Measurements from ENCODE around the gene ZNF530. TPM values are rescaled to one million over a fixed set of nuclear protein-coding genes. Genes with fewer than 3 reads are reported as not detected.

ZNF530 gene
- polyA plus RNA-seq, 1 experiment = 1.7 TPM

DNA sequence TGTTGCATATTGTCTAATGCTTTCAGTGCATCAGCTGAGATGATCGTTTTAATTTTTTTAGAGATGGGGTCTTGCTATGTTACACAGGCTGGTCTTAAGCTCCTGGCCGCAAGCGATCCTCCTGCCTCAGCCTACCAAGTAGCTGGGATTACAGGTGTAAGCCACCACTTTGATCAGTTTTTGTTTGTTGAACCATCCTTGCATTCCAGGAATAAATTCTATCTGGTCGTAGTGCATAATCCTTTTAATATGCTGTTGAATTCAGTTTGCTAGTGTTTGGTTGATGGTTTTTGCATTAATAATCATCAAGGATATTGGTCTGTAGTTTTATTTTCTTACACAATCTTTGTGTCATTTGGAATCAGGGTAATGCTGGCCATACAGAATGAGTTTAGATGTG lies 37.7 kb downstream of the ZNF530 start:
- no peak overlapping the region for H3K4me3 ChIP-seq (ENCODE audit: low read depth, low read length)
- ChIA-PET POLR2A (no interaction called here), CTCF (no interaction called here)
- DNase-seq (ENCODE audit: low read depth) = no peak
- no peaks in the 10 kb centered on the region for H3K27me3 ChIP-seq (ENCODE audit: control insufficient read depth, insufficient read depth, low read length)
- TF ChIP-seq, protein P1, sequence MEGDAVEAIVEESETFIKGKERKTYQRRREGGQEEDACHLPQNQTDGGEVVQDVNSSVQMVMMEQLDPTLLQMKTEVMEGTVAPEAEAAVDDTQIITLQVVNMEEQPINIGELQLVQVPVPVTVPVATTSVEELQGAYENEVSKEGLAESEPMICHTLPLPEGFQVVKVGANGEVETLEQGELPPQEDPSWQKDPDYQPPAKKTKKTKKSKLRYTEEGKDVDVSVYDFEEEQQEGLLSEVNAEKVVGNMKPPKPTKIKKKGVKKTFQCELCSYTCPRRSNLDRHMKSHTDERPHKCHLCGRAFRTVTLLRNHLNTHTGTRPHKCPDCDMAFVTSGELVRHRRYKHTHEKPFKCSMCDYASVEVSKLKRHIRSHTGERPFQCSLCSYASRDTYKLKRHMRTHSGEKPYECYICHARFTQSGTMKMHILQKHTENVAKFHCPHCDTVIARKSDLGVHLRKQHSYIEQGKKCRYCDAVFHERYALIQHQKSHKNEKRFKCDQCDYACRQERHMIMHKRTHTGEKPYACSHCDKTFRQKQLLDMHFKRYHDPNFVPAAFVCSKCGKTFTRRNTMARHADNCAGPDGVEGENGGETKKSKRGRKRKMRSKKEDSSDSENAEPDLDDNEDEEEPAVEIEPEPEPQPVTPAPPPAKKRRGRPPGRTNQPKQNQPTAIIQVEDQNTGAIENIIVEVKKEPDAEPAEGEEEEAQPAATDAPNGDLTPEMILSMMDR (IDR thresholded peaks at IDR 0.05; ENCODE audit: insufficient read depth, low read depth, low read length) = no peak
- H3K36me3 ChIP-seq (ENCODE audit: control insufficient read depth, insufficient read depth, low read length) = peaks cover 21% of the 10 kb centered on the region

DNA sequence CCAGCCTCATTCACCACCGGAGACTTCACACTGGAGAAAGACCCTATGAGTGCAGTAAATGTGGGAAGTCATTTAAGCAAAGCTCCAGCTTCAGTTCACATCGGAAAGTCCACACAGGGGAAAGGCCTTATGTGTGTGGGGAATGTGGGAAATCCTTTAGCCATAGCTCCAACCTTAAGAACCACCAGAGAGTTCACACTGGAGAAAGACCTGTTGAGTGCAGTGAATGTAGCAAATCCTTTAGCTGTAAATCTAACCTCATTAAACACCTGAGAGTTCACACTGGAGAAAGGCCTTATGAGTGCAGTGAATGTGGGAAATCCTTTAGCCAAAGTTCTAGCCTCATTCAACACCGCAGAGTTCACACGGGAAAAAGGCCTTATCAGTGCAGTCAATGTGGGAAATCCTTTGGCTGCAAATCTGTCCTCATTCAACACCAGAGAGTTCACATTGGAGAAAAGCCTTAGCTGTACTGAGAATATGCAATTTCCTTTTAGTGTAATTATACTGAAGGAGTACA lies 42.1 kb downstream of the ZNF530 start:
- H3K36me3 ChIP-seq (ENCODE audit: control insufficient read depth, insufficient read depth, low read length) = peaks cover 19% of the 10 kb centered on the region
- TF ChIP-seq, protein P1 (IDR thresholded peaks at IDR 0.05; ENCODE audit: insufficient read depth, low read depth, low read length) = no peak
- H3K4me3 ChIP-seq (ENCODE audit: low read depth, low read length) = no peak overlapping the region
- DNase-seq (ENCODE audit: low read depth) = no peak
- ChIA-PET CTCF (no interaction called here), POLR2A (no interaction called here)
- no peaks in the 10 kb centered on the region for H3K27me3 ChIP-seq (ENCODE audit: control insufficient read depth, insufficient read depth, low read length)

DNA sequence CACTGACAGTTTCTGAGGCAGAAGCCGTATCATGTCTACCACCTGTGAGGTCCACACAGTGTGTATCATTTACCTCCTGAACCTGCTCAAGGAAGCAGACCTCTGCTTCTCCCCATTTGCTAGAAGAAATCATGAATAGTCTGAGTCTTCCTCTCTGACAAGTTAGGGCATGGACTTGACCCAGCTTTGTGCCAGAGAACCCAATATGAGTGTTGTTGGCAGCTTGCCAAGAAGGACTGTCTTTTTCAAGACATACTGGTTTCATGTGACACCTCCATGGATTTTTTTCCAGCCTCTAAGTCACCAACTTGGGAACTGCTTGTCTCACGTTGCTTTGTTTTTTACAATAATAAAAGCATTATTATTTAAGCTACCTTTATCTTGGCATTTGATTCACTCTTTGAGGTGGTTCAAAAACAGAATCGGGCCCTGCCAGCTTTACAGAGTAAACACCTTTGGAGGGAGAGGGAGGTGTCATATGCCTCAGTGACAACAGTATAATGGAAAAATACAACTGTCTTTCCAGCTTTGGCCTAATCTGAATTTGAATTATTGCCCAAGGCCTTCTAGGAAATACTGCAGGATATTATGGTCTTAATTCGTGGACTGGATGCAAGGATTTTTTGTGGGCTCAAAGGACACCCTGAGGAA lies 42.8 kb downstream of the ZNF530 start:
- peaks cover 19% of the 10 kb centered on the region for H3K36me3 ChIP-seq (ENCODE audit: control insufficient read depth, insufficient read depth, low read length)
- ChIA-PET CTCF (interaction anchor here (0.5 to 0.6 kb wide), 3 partner anchors 9 to 677 kb away, joined by 3 read pairs; no protein-coding TSS in a partner anchor), POLR2A (interaction anchor here (0.5 kb wide), 1 partner anchor 10 kb away, joined by 6 read pairs; no protein-coding TSS in a partner anchor)
- no peak overlapping the region for H3K4me3 ChIP-seq (ENCODE audit: low read depth, low read length)
- TF ChIP-seq, protein P1 (IDR thresholded peaks at IDR 0.05; ENCODE audit: insufficient read depth, low read depth, low read length) = no peak
- no peaks in the 10 kb centered on the region for H3K27me3 ChIP-seq (ENCODE audit: control insufficient read depth, insufficient read depth, low read length)
- no peak for DNase-seq (ENCODE audit: low read depth)

DNA sequence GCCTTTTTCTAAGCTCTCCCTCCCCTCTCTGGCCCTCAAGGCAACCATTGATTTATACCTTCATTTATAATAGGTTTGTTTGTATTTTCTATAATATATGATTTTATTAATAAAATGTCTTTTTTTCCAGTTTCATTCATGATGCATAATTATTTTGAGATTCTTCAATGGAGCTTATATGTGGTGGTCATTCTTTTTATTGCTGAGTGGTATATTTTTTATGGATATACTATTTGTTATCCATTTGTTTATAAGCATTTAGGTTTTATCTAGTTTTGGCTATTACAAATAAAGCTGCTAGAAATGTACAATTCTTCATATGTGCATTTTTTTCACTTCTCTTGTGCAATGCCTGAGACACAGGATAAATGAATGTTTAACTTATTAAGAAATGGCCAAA lies 44.0 kb downstream of the ZNF530 start:
- DNase-seq (ENCODE audit: low read depth) = no peak
- POLR2A ChIA-PET = no interaction called here
- CTCF ChIA-PET = interaction anchor here (0.6 kb wide), 1 partner anchor 1759 kb away, joined by 5 read pairs; no protein-coding TSS in a partner anchor
- H3K4me3 ChIP-seq (ENCODE audit: low read depth, low read length) = no peak overlapping the region
- no peaks in the 10 kb centered on the region for H3K27me3 ChIP-seq (ENCODE audit: control insufficient read depth, insufficient read depth, low read length)
- H3K36me3 ChIP-seq (ENCODE audit: control insufficient read depth, insufficient read depth, low read length) = peaks cover 19% of the 10 kb centered on the region
- TF ChIP-seq, protein P1 (IDR thresholded peaks at IDR 0.05; ENCODE audit: insufficient read depth, low read depth, low read length) = no peak

DNA sequence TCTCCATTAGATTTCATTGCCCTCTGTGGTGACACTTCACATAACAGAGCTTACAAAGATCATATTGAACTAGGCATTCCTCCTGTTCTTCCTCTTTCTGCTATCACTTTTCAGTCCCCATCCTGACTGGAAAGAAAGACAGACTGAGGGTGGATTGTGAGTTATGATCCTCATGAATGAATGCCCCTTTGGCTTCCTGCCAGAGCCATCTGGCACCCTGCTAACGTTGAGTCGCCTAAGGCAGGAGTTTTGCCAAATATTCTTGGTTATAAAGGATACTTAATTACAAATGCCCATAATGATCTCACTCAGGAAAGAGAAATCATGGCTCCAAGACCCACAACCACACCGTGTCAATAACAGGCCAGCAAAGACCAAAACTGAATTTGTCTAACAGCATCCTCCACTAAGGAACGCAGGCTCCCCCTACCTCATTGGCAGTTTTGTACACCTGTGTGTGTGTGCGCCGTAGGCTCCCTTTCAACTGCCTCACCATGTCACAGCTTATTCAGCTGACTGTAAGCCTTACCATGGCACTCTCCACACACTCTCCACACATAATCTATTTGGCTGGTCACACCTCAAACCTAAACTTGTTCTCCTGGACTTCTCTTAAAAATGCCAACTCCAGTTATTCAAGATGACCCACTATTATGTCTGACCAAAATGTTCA lies 48.8 kb downstream of the ZNF530 start:
- H3K36me3 ChIP-seq (ENCODE audit: control insufficient read depth, insufficient read depth, low read length) = no peaks in the 10 kb centered on the region
- H3K27me3 ChIP-seq (ENCODE audit: control insufficient read depth, insufficient read depth, low read length) = no peaks in the 10 kb centered on the region
- ChIA-PET CTCF (interaction anchor here (1.3 kb wide), 1 partner anchor 15 kb away, joined by 3 read pairs; the partner anchor contains the start of gene ZNF211), POLR2A (no interaction called here)
- TF ChIP-seq, protein P1 (IDR thresholded peaks at IDR 0.05; ENCODE audit: insufficient read depth, low read depth, low read length) = no peak
- DNase-seq (ENCODE audit: low read depth) = no peak
- H3K4me3 ChIP-seq (ENCODE audit: low read depth, low read length) = no peak overlapping the region

Measured in BJ (cell line).